NCI-H510A (cell line): ENCODE results near the gene PRAMEF5.
"Not testable (repeated sequence)": the region's sequence is repeated elsewhere in the genome, so short reads cannot be mapped to it uniquely, and the experiment has no call there.

ENCODE experiments used
- DNase-seq: peaks from one replicate; lab custom pipeline; 2025; lab: John Stamatoyannopoulos, UW

Gene PRAMEF5

GRCh38 chr1:13277016-13277415, 23.0 kb downstream of the PRAMEF5 start:
- not testable (repeated sequence) for DNase-seq

GRCh38 chr1:13279617-13280016, 25.6 kb downstream of the PRAMEF5 start:
- not testable (repeated sequence) for DNase-seq

GRCh38 chr1:13285037-13285436, 31.0 kb downstream of the PRAMEF5 start, which contains the start of gene PRAMEF8:
PRAMEF8 (minus strand) TSS chr1:13285137; CDS start chr1:13284091, 1,046 bp downstream.
- DNase-seq, result not testable (repeated sequence)

- not testable (repeated sequence) for DNase-seq
Observed at GRCh38 chr1:13289030-13289429, 35.0 kb downstream of the PRAMEF5 start.

- not testable (repeated sequence) for DNase-seq
Observed at GRCh38 chr1:13297216-13297931, 43.4 kb downstream of the PRAMEF5 start.

- DNase-seq, result not testable (repeated sequence)
Observed at GRCh38 chr1:13298699-13299098, 44.7 kb downstream of the PRAMEF5 start.

GRCh38 chr1:13302197-13302596, 48.2 kb downstream of the PRAMEF5 start:
- DNase-seq, result not testable (repeated sequence)

GRCh38 chr1:13303239-13303638, 49.2 kb downstream of the PRAMEF5 start, which contains the start of gene PRAMEF33:
PRAMEF33 (plus strand) TSS chr1:13303539; CDS start chr1:13305955, 2,416 bp downstream.
- not testable (repeated sequence) for DNase-seq
